IMR-90 (cell line): ENCODE data around the gene TMEM240. TPM values are rescaled to one million over a fixed set of nuclear protein-coding genes. Genes with fewer than 3 reads are reported as not detected.
A peak's percentile ranks its signal among the peaks of the same experiment; 100 is the strongest.

Source experiments
- ATAC-seq: fragments of 200-7000 bp; cut with Tn5 transposase; 2 replicates; pipeline ENCODE4 v1.9.1; 2020; ENCODE audit warnings: low read depth, mild to moderate bottlenecking, moderate library complexity
- BruUV-seq: library from RNA; stranded (reverse); fragments of 400-500 nt; replicated peaks from 2 replicates; lab custom pipeline; 2021; lab: Mats Ljungman, UMichigan
- CTCF ChIA-PET: fragments of 300-600 bp; formaldehyde crosslinking; extraction: SDS; loops from one replicate; lab custom pipeline; 2021; ENCODE audit warnings: antibody characterized with exemption; lab: Yijun Ruan, JAX
- POLR2A ChIA-PET: fragments of 300-600 bp; sonication (Branson Sonifier 250); formaldehyde crosslinking; loops from one replicate; lab custom pipeline; 2022; ENCODE audit warnings: antibody characterized with exemption; ENCODE audit not compliant: unreplicated experiment; lab: Charles Lee
- DNase-seq: peaks from one replicate; pipeline ENCODE4 v3.0.0; 2013
- H2AFZ ChIP-seq: replicated peaks from 2 replicates; pipeline ENCODE3; 2013; ENCODE audit warnings: low read length, mild to moderate bottlenecking; ENCODE audit not compliant: poor library complexity
- H2AK5ac ChIP-seq: 2 replicates; pipeline ENCODE4 v1.6.1; 2013; ENCODE audit warnings: low read depth, low read length, inconsistent platforms
- H2AK9ac ChIP-seq: replicated peaks from 2 replicates; pipeline ENCODE3; 2013; ENCODE audit warnings: mild to moderate bottlenecking, low read depth, low read length, moderate library complexity; ENCODE audit not compliant: poor library complexity
- H2BK120ac ChIP-seq: 2 replicates; pipeline ENCODE4 v1.6.1; 2013; ENCODE audit warnings: low read depth, low read length, inconsistent platforms
- H2BK15ac ChIP-seq: 3 replicates; pipeline ENCODE4 v1.6.1; 2013; ENCODE audit warnings: low read depth, low read length, inconsistent platforms
- H2BK20ac ChIP-seq: 2 replicates; pipeline ENCODE4 v1.6.1; 2013; ENCODE audit warnings: low read depth, mild to moderate bottlenecking, inconsistent platforms, low read length, moderate library complexity
- H2BK5ac ChIP-seq: 2 replicates; pipeline ENCODE4 v1.6.1; 2013; ENCODE audit warnings: mild to moderate bottlenecking, low read depth, low read length, inconsistent platforms; ENCODE audit not compliant: poor library complexity, severe bottlenecking
- H3K14ac ChIP-seq: replicated peaks from 2 replicates; pipeline ENCODE4 v1.6.1; 2013; ENCODE audit warnings: low read depth, low read length, inconsistent platforms
- H3K18ac ChIP-seq: 2 replicates; pipeline ENCODE4 v1.6.1; 2013; ENCODE audit warnings: low read depth, low read length, control low read depth
- H3K23ac ChIP-seq: 2 replicates; pipeline ENCODE4 v1.6.1; 2013; ENCODE audit warnings: low read depth, low read length, inconsistent platforms
- H3K27ac ChIP-seq: 2 replicates; pipeline ENCODE4 v1.5.1; 2013; ENCODE audit warnings: mild to moderate bottlenecking, control low read depth, low read length; ENCODE audit not compliant: insufficient read depth
- H3K27me3 ChIP-seq: 2 replicates; pipeline ENCODE4 v1.6.1; 2013; ENCODE audit warnings: low read length; ENCODE audit not compliant: control insufficient read depth, insufficient read depth
- H3K36me3 ChIP-seq: 2 replicates; pipeline ENCODE4 v1.6.1; 2013; ENCODE audit warnings: low read length, mixed read lengths; ENCODE audit not compliant: control insufficient read depth, insufficient read depth
- H3K4ac ChIP-seq: 2 replicates; pipeline ENCODE4 v1.6.1; 2013; ENCODE audit warnings: low read depth, low read length, inconsistent platforms
- H3K4me1 ChIP-seq: 2 replicates; pipeline ENCODE4 v1.6.1; 2013; ENCODE audit warnings: low read length, mixed read lengths; ENCODE audit not compliant: control insufficient read depth, insufficient read depth
- H3K4me2 ChIP-seq: 2 replicates; pipeline ENCODE4 v1.6.1; 2013; ENCODE audit warnings: low read depth, mild to moderate bottlenecking, control low read depth, low read length, moderate library complexity
- H3K4me3 ChIP-seq: 2 replicates; pipeline ENCODE4 v1.5.1; 2013; ENCODE audit warnings: low read depth, mild to moderate bottlenecking, control low read depth, low read length, moderate library complexity; ENCODE audit not compliant: insufficient read depth
- H3K56ac ChIP-seq: 2 replicates; pipeline ENCODE4 v1.6.1; 2013; ENCODE audit warnings: low read length, inconsistent platforms; ENCODE audit not compliant: insufficient read depth; ENCODE audit errors: extremely low read depth
- H3K79me1 ChIP-seq, 2 experiments: 2 replicates each; pipeline ENCODE4 v1.6.1; 2013; ENCODE audit warnings: low read length in 2 of 2, inconsistent platforms in 1 of 2, low read depth in 1 of 2
- H3K9ac ChIP-seq: 2 replicates; pipeline ENCODE4 v1.6.1; 2013; ENCODE audit warnings: low read depth, low read length, control low read depth
- H3K9me1 ChIP-seq: 2 replicates; pipeline ENCODE4 v1.6.1; 2013; ENCODE audit warnings: low read length, inconsistent platforms; ENCODE audit not compliant: insufficient read depth
- H3K9me3 ChIP-seq: 2 replicates; pipeline ENCODE4 v1.6.1; 2013; ENCODE audit warnings: low read length; ENCODE audit not compliant: control insufficient read depth, insufficient read depth
- H4K20me1 ChIP-seq: 2 replicates; pipeline ENCODE4 v1.6.1; 2013; ENCODE audit warnings: low read length, inconsistent platforms; ENCODE audit not compliant: insufficient read depth
- H4K5ac ChIP-seq: 2 replicates; pipeline ENCODE4 v1.6.1; 2013; ENCODE audit warnings: mild to moderate bottlenecking, low read depth, low read length, control low read depth
- H4K8ac ChIP-seq, 2 experiments: 2 replicates each; pipeline ENCODE4 v1.6.1; 2013; ENCODE audit warnings: low read depth in 2 of 2, low read length in 2 of 2, control low read depth in 1 of 2, inconsistent platforms in 1 of 2
- H4K91ac ChIP-seq: 2 replicates; pipeline ENCODE4 v1.6.1; 2013; ENCODE audit warnings: low read depth, low read length, inconsistent platforms; ENCODE audit not compliant: insufficient read depth
- CHD1 ChIP-seq: IDR thresholded peaks from 2 replicates; pipeline ENCODE4 v1.6.1; 2012; ENCODE audit warnings: low read depth, low read length, improper control_type of control experiment
- RAD21 ChIP-seq: IDR thresholded peaks from 2 replicates; pipeline ENCODE4 v1.6.1; 2012; ENCODE audit warnings: low read length, improper control_type of control experiment
- SMC3 ChIP-seq: fragments of 150-350 bp; IDR thresholded peaks from 2 replicates; pipeline ENCODE4 v1.6.1; 2016; ENCODE audit warnings: low read depth, mild to moderate bottlenecking, antibody characterized with exemption, low read length, moderate library complexity
- WGBS, 2 experiments: methylation state at CpG; one replicate each; pipeline versions ENCODE4 v1.1.5 to v1.1.7; 2013; ENCODE audit warnings: missing lambda C conversion rate in 2 of 2; ENCODE audit not compliant: insufficient read length in 1 of 2; ENCODE audit errors: extremely low coverage in 2 of 2; 5-methylcytosine and 5-hydroxymethylcytosine counted together
- dilution Hi-C: fragments of 300-500 bp; cut with HindIII; formaldehyde crosslinking; loops from one replicate; pipeline ENCODE4 v1.14.3; 2018; ENCODE audit warnings: low sequenced_read_pairs; ENCODE audit not compliant: unreplicated experiment
- in situ Hi-C: fragments of 300-500 bp; cut with MboI; formaldehyde crosslinking; loops from 3 replicates; pipeline ENCODE4 v1.14.3; 2019; ENCODE audit warnings: low sequenced_read_pairs, inconsistent platforms, mixed read lengths
- intact Hi-C: fragments of 100-400 bp; cut with micrococcal nuclease; formaldehyde crosslinking; loops from 2 replicates; pipeline ENCODE4 v1.10.0; 2022
- polyA plus RNA-seq, 3 experiments: library from polyadenylated mRNA; depleted of rRNA; stranded (reverse); fragments of >200 nt; gene quantifications; 2 replicates each; pipeline ENCODE4 v1.2.3, GENCODE V29; 2012; ENCODE audit warnings: low replicate concordance in 1 of 3
- total RNA-seq: library from RNA; depleted of rRNA; stranded (reverse); fragments of >200 nt; gene quantifications from 2 replicates; pipeline ENCODE4 v1.2.3, GENCODE V29; 2012
- TF ChIP-seq, protein P1 (sequence below): fragments of 150-350 bp; IDR thresholded peaks from 2 replicates; pipeline ENCODE4 v1.6.1; 2017; ENCODE audit warnings: mild to moderate bottlenecking, antibody characterized with exemption, low read length, low read depth

TMEM240 gene
- total and polyA plus RNA-seq, 2 of the 4 experiments (the other 2 are of a cell fraction), result 1.6 to 7.6 TPM

DNA sequence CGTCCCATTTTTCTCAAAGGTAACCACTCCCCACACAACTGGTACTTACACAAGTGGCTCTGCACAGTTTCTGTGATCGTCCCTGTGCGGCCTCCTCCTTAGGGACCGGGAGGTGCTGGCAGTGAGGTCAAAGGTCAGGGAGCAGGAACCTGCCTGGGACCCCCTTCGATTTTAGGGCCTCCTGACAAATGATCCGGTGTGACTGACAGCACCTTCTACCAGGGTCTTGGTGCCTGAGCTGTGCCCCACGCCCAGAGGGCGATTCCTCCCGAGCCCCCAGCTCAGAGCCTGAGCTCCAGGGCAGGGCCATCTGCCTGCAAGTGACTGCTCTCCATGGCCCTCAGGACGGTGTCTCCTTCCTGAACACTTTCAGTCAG is 11.8 kb upstream of the TMEM240 start:
- no peak for DNase-seq
- H3K9ac ChIP-seq, result no peak overlapping the region
- H3K18ac ChIP-seq, result no peak overlapping the region
- H3K79me1 ChIP-seq, result peaks cover 16 to 80% of the 10 kb centered on the region in 2 experiments
- intact Hi-C loops, result no loop called here
- no peak overlapping the region for H3K4me2 ChIP-seq
- no peaks in the 10 kb centered on the region for H3K27me3 ChIP-seq
- WGBS, 2 experiments, result 96% methylated on average over 4 of the region's 10 CpGs; no CpG with 5 or more reads in 1 of the 2 experiments
- H3K4me1 ChIP-seq, result peaks cover 5% of the 10 kb centered on the region; the same call in 1 of the 2 replicates
- BruUV-seq, result no TSS peak
- dilution Hi-C loops, result no loop called here
- no peak overlapping the region for H4K5ac ChIP-seq
- no peaks in the 10 kb centered on the region for H3K9me3 ChIP-seq
- peaks cover 12% of the 10 kb centered on the region; the same call in 1 of the 2 replicates for H3K36me3 ChIP-seq
- peak overlapping the region; percentile 23 for H2AK9ac ChIP-seq
- peaks cover 46% of the 10 kb centered on the region for H4K20me1 ChIP-seq
- H2BK15ac ChIP-seq, result no peak overlapping the region
- TF ChIP-seq CHD1, result no peak
- TF ChIP-seq, protein P1, sequence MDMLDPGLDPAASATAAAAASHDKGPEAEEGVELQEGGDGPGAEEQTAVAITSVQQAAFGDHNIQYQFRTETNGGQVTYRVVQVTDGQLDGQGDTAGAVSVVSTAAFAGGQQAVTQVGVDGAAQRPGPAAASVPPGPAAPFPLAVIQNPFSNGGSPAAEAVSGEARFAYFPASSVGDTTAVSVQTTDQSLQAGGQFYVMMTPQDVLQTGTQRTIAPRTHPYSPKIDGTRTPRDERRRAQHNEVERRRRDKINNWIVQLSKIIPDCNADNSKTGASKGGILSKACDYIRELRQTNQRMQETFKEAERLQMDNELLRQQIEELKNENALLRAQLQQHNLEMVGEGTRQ, result no peak
- no peak for TF ChIP-seq SMC3
- no peak for TF ChIP-seq RAD21
- H3K9me1 ChIP-seq, result peaks cover 13% of the 10 kb centered on the region
- no peak overlapping the region for H4K91ac ChIP-seq
- H2BK5ac ChIP-seq, result no peak overlapping the region
- H3K56ac ChIP-seq, result no peak overlapping the region
- H2AK5ac ChIP-seq, result no peak overlapping the region
- H4K8ac ChIP-seq, result no peak overlapping the region
- H3K27ac ChIP-seq, result no peak overlapping the region
- H3K4me3 ChIP-seq, result no peak overlapping the region
- H3K14ac ChIP-seq, result no peak overlapping the region
- ChIA-PET CTCF (no interaction called here), POLR2A (no interaction called here)
- no peak overlapping the region for H2AFZ ChIP-seq
- no peak overlapping the region for H2BK20ac ChIP-seq
- no peak overlapping the region for H3K4ac ChIP-seq
- no peak overlapping the region for H3K23ac ChIP-seq
- no peak overlapping the region for H2BK120ac ChIP-seq
- in situ Hi-C loops, result no loop called here
- no peak for ATAC-seq
